H1 (cell line): ENCODE results near the gene LGALS9. TPM values are rescaled to one million over a fixed set of nuclear protein-coding genes. Genes with fewer than 3 reads are reported as not detected.
"Not testable (repeated sequence)": the region's sequence is repeated elsewhere in the genome, so short reads cannot be mapped to it uniquely, and the experiment has no call there.

ENCODE experiments used
- CTCF ChIA-PET: fragments of 300-600 bp; sonication (Branson Sonifier 250); formaldehyde crosslinking; loops from one replicate; lab custom pipeline; 2021; ENCODE audit not compliant: partially characterized antibody; lab: Charles Lee
- POLR2A ChIA-PET: fragments of 300-600 bp; sonication (Branson Sonifier 250); formaldehyde crosslinking; loops from one replicate; lab custom pipeline; 2021; ENCODE audit warnings: inconsistent platforms; ENCODE audit not compliant: partially characterized antibody; lab: Charles Lee
- DNase-seq, 2 experiments: peaks; one replicate each; pipeline versions ENCODE4 v3.0.0 to v3.0.0-alpha.2; 2010 to 2022; ENCODE audit warnings: low spot score in 2 of 2, low read depth in 1 of 2, mixed read lengths in 1 of 2
- FAIRE-seq: peaks from 2 replicates; lab custom pipeline; 2011; peaks lifted over from hg19 to GRCh38; lab: Jason Lieb, UNC
- H2AFZ ChIP-seq: 2 replicates; pipeline ENCODE4 v1.8.1; 2012; ENCODE audit warnings: low read length, inconsistent platforms
- H2AK5ac ChIP-seq: 2 replicates; pipeline ENCODE4 v1.6.1; 2013; ENCODE audit warnings: low read depth, low read length
- H2BK120ac ChIP-seq: replicated peaks from 2 replicates; pipeline ENCODE3; 2013; ENCODE audit warnings: low read depth, low read length, inconsistent platforms
- H2BK12ac ChIP-seq: 2 replicates; pipeline ENCODE4 v1.6.1; 2013; ENCODE audit warnings: low read depth, low read length
- H2BK15ac ChIP-seq: 2 replicates; pipeline ENCODE4 v1.6.1; 2013; ENCODE audit warnings: low read length
- H2BK20ac ChIP-seq: 2 replicates; pipeline ENCODE4 v1.6.1; 2013; ENCODE audit warnings: low read length
- H2BK5ac ChIP-seq: 2 replicates; pipeline ENCODE4 v1.6.1; 2013; ENCODE audit warnings: low read depth, low read length
- H3K14ac ChIP-seq: 2 replicates; pipeline ENCODE4 v1.6.1; 2013; ENCODE audit warnings: inconsistent platforms; ENCODE audit not compliant: insufficient read length
- H3K18ac ChIP-seq: 2 replicates; pipeline ENCODE4 v1.6.1; 2013; ENCODE audit warnings: low read length; ENCODE audit errors: extremely low read depth
- H3K23ac ChIP-seq: 2 replicates; pipeline ENCODE4 v1.6.1; 2013; ENCODE audit warnings: inconsistent platforms; ENCODE audit not compliant: insufficient read length
- H3K23me2 ChIP-seq: 2 replicates; pipeline ENCODE4 v1.6.1; 2013; ENCODE audit warnings: low read depth, low read length
- H3K27ac ChIP-seq: 2 replicates; pipeline ENCODE4 v1.6.1; 2011; ENCODE audit warnings: low read depth, low read length, inconsistent platforms
- H3K27me3 ChIP-seq, 4 experiments: replicated peaks in 1 of 4; 1 replicate in 1 of 4; 2 replicates in 3 of 4; pipeline versions ENCODE4 v1.6.1 to v1.8.1; 2011 to 2013; ENCODE audit warnings: low read length in 3 of 4, mild to moderate bottlenecking in 3 of 4, inconsistent platforms in 2 of 4, mixed read lengths in 2 of 4, moderate library complexity in 1 of 4; ENCODE audit not compliant: control insufficient read depth in 3 of 4, insufficient read depth in 3 of 4; ENCODE audit errors: extremely low read depth in 1 of 4
- H3K36me3 ChIP-seq, 4 experiments: 2 replicates each; pipeline versions ENCODE4 v1.6.1 to v1.8.1; 2011 to 2013; ENCODE audit warnings: mild to moderate bottlenecking in 4 of 4, low read length in 3 of 4, moderate library complexity in 2 of 4, control low read depth in 1 of 4, inconsistent platforms in 1 of 4; ENCODE audit not compliant: insufficient read depth in 4 of 4, control insufficient read depth in 2 of 4
- H3K4ac ChIP-seq: replicated peaks from 2 replicates; pipeline ENCODE3; 2013; ENCODE audit warnings: low read length, low read depth, mixed read lengths, inconsistent platforms; ENCODE audit not compliant: insufficient read length
- H3K4me1 ChIP-seq, 4 experiments: replicated peaks in 1 of 4; 1 replicate in 1 of 4; 2 replicates in 3 of 4; pipeline versions ENCODE4 v1.6.1 to v1.8.1; 2011 to 2013; ENCODE audit warnings: low read length in 3 of 4, inconsistent platforms in 2 of 4, mixed read lengths in 1 of 4; ENCODE audit not compliant: insufficient read depth in 4 of 4, control insufficient read depth in 3 of 4
- H3K4me2 ChIP-seq, 2 experiments: 2 replicates each; pipeline versions ENCODE4 v1.6.1 to v1.8.1; 2011 to 2013; ENCODE audit warnings: low read depth in 2 of 2, low read length in 2 of 2, control low read depth in 1 of 2, inconsistent platforms in 1 of 2, mild to moderate bottlenecking in 1 of 2; ENCODE audit not compliant: insufficient read depth in 1 of 2
- H3K4me3 ChIP-seq, 4 experiments: fragments of 200-600, 300-600 bp in 1 of 4; sonication (generic), shearing (Covaris generic), sonication (Bioruptor Twin) in 1 of 4; 2 replicates each; pipeline versions ENCODE4 v1.5.1 to v1.8.1; 2011 to 2016; ENCODE audit warnings: low read length in 4 of 4, low read depth in 3 of 4, control low read depth in 2 of 4, inconsistent platforms in 2 of 4, mild to moderate bottlenecking in 2 of 4, mixed read lengths in 1 of 4, moderate library complexity in 1 of 4; ENCODE audit not compliant: insufficient read depth in 2 of 4; ENCODE audit errors: extremely low read depth in 1 of 4
- H3K56ac ChIP-seq: replicated peaks from 2 replicates; pipeline ENCODE3; 2013; ENCODE audit warnings: low read depth, mild to moderate bottlenecking, mixed read lengths, low read length, inconsistent platforms; ENCODE audit not compliant: insufficient read length
- H3K79me1 ChIP-seq: 2 replicates; pipeline ENCODE4 v1.6.1; 2013; ENCODE audit warnings: low read depth, low read length, control low read depth
- H3K79me2 ChIP-seq, 2 experiments: 2 replicates each; pipeline versions ENCODE4 v1.6.1 to v1.8.1; 2012 to 2013; ENCODE audit warnings: low read length in 2 of 2, mild to moderate bottlenecking in 2 of 2, inconsistent platforms in 1 of 2; ENCODE audit not compliant: insufficient read depth in 2 of 2, control insufficient read depth in 1 of 2
- H3K9ac ChIP-seq, 4 experiments: replicated peaks in 1 of 4; 1 replicate in 1 of 4; 2 replicates in 3 of 4; pipeline versions ENCODE4 v1.6.1 to v1.8.1; 2011 to 2013; ENCODE audit warnings: low read depth in 3 of 4, low read length in 3 of 4, control low read depth in 2 of 4, mild to moderate bottlenecking in 2 of 4, moderate library complexity in 2 of 4, inconsistent platforms in 1 of 4; ENCODE audit errors: extremely low read depth in 1 of 4
- H3K9me3 ChIP-seq, 2 experiments: 2 replicates each; pipeline versions ENCODE4 v1.6.1 to v1.8.1; 2012 to 2013; ENCODE audit warnings: mild to moderate bottlenecking in 2 of 2, moderate library complexity in 2 of 2, control low read depth in 1 of 2, inconsistent platforms in 1 of 2, low read depth in 1 of 2, low read length in 1 of 2, mixed read lengths in 1 of 2; ENCODE audit not compliant: insufficient read depth in 2 of 2
- H4K20me1 ChIP-seq, 2 experiments: replicated peaks in 1 of 2; 2 replicates each; pipeline versions ENCODE3 to v1.8.1; 2011 to 2013; ENCODE audit warnings: inconsistent platforms in 2 of 2, low read length in 2 of 2, mild to moderate bottlenecking in 1 of 2; ENCODE audit not compliant: insufficient read depth in 2 of 2, control insufficient read depth in 1 of 2
- H4K5ac ChIP-seq: 2 replicates; pipeline ENCODE4 v1.6.1; 2013; ENCODE audit warnings: low read length, low read depth, mixed read lengths, inconsistent platforms; ENCODE audit not compliant: insufficient read length
- H4K8ac ChIP-seq: 2 replicates; pipeline ENCODE4 v1.8.0; 2013; ENCODE audit warnings: mild to moderate bottlenecking, moderate library complexity, low read length, inconsistent platforms; ENCODE audit not compliant: insufficient read depth; ENCODE audit errors: extremely low read depth
- H4K91ac ChIP-seq: replicated peaks from 2 replicates; pipeline ENCODE3; 2013; ENCODE audit warnings: low read length, mixed read lengths, inconsistent platforms; ENCODE audit not compliant: insufficient read length
- CEBPB ChIP-seq: IDR thresholded peaks from 2 replicates; pipeline ENCODE4 v1.6.1; 2012; ENCODE audit warnings: low read depth, low read length
- WGBS, 2 experiments: shearing (Covaris generic) in 1 of 2; methylation state at CpG; one replicate each; pipeline versions ENCODE4 v1.1.6 to v1.1.7; 2013 to 2015; ENCODE audit warnings: low lambda C conversion rate in 2 of 2, mixed read lengths in 2 of 2, inconsistent platforms in 1 of 2, low coverage in 1 of 2, missing lambda C conversion rate in 1 of 2; ENCODE audit not compliant: insufficient replicate concordance in 2 of 2, insufficient coverage in 1 of 2, insufficient read length in 1 of 2; ENCODE audit errors: extremely low coverage in 1 of 2, missing lambda C conversion rate in 1 of 2; 5-methylcytosine and 5-hydroxymethylcytosine counted together
- polyA plus RNA-seq, 7 experiments: library from polyadenylated mRNA; depleted of rRNA in 3 of 7; stranded (reverse) in 5 of 7; unstranded in 2 of 7; fragments of >200 nt in 5 of 7; fragments of 200-250 nt in 2 of 7; gene quantifications; 1 replicate in 5 of 7; 2 replicates in 1 of 7; 4 replicates in 1 of 7; pipeline versions ENCODE4 v1.2.1 to v1.2.3, GENCODE V29; 2011 to 2013; ENCODE audit warnings: missing spikeins in 2 of 7, mixed read lengths in 2 of 7
- total RNA-seq: library from RNA; stranded (reverse); fragmentation: NEBNext Ultra II Directional; extraction: Animal tissue kit (Norgen Biotek cat#: 25700); gene quantifications from 2 replicates; pipeline ENCODE4 v1.2.1, GENCODE V29; 2021

LGALS9 gene
- total and polyA plus RNA-seq, 2 of the 8 experiments (the other 6 are each of a cell fraction or from before 2014, with no cell fraction given) = 0.95 to 1.7 TPM

DNA sequence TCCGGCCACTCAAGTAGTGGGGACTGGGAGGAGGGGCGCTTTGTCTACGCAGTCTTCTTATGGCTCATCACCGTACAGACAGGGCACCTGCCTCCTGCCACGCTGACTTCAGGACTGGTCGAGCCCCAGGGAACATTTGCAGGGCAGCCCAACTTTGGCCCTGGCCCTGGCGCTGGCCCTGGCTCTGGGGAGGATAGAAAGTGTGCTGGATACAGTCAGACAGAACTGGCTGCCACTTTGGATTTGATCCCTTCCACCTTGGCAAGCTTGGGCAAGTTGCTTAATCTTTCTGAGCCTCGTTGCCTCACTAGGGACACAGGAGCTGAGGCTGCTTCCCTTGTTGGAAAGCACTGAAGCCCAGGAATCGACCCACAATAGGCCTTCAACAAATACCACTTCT lies 13.6 kb downstream of the LGALS9 start:
- Histone ChIP-seq H3K79me2 (no peaks in the 10 kb centered on the region), H3K56ac (no peak overlapping the region), H4K20me1 (no peaks in the 10 kb centered on the region), H2BK120ac (no peak overlapping the region), H3K9me3 (no peaks in the 10 kb centered on the region), H2BK12ac (no peak overlapping the region), H3K4ac (no peak overlapping the region), H3K23me2 (no peaks in the 10 kb centered on the region), H2BK20ac (no peak overlapping the region), H3K27me3 (no peaks in the 10 kb centered on the region), H3K36me3 (no peaks in the 10 kb centered on the region), H2AFZ (no peak overlapping the region), H3K79me1 (no peaks in the 10 kb centered on the region), H3K27ac (no peak overlapping the region), H3K4me1 (peaks cover 0 to 4% (median 0%) of the 10 kb centered on the region in 4 experiments; a peak in 1 of 7 replicates), H3K23ac (no peak overlapping the region), H2BK15ac (no peak overlapping the region), H3K4me3 (no peak overlapping the region), H3K9ac (no peak overlapping the region), H3K14ac (no peak overlapping the region), H2BK5ac (no peak overlapping the region), H2AK5ac (no peak overlapping the region), H3K18ac (no peak overlapping the region), H4K91ac (no peak overlapping the region), H3K4me2 (no peak overlapping the region), H4K5ac (no peak overlapping the region), H4K8ac (no peak overlapping the region)
- DNase-seq = no peak
- no peak for TF ChIP-seq CEBPB
- WGBS, 2 experiments = 89% methylated on average over 9 of the region's 9 CpGs; no CpG with 5 or more reads in 1 of the 2 experiments
- CTCF ChIA-PET = interaction anchor here (0.6 to 16.1 kb wide), 5 partner anchors 10 to 67 kb away, joined by 3 to 305 read pairs (median 4); no protein-coding TSS in a partner anchor
- FAIRE-seq = no peak
- POLR2A ChIA-PET = no interaction called here

DNA sequence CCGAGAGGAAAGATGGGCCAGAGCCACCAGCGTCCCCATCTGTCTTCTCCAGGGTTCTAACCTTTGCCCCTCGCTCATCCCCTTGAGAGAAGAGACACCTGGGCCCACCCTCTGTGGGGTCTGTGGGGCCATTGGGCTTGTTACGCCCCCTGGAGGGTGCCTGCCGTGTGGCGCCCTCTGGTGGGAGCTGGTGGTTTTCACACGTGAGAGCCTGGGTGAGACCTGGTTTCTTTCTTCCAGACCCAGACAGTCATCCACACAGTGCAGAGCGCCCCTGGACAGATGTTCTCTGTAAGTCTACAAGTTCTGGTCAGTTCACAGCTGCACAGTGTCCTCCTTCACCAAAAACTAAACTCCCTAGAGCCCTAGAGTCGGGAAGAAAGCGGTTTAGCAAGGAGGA lies 14.6 kb downstream of the LGALS9 start:
- H3K23me2 ChIP-seq, DNase-seq, H3K4ac ChIP-seq, H2BK20ac ChIP-seq, H3K4me2 ChIP-seq, H3K56ac ChIP-seq, H3K18ac ChIP-seq, H3K9ac ChIP-seq, H3K4me1 ChIP-seq, H4K8ac ChIP-seq, H2BK120ac ChIP-seq, H3K27ac ChIP-seq, H4K91ac ChIP-seq, H2AFZ ChIP-seq, H2BK5ac ChIP-seq, H2AK5ac ChIP-seq, H3K27me3 ChIP-seq, POLR2A ChIA-PET, H3K79me1 ChIP-seq, H3K14ac ChIP-seq, H4K20me1 ChIP-seq, H4K5ac ChIP-seq, H2BK15ac ChIP-seq, H2BK12ac ChIP-seq, H3K79me2 ChIP-seq, H3K36me3 ChIP-seq, H3K9me3 ChIP-seq, H3K4me3 ChIP-seq, H3K23ac ChIP-seq: not testable (repeated sequence)
- CTCF ChIA-PET = interaction anchor here (0.7 to 16.1 kb wide), 7 partner anchors 9 to 291 kb away, joined by 3 to 305 read pairs (median 5); no protein-coding TSS in a partner anchor
- peak; percentile 96 for FAIRE-seq
- WGBS, 2 experiments = 90% methylated on average over 2 of the region's 10 CpGs; no CpG with 5 or more reads in 1 of the 2 experiments
